Duodenal mucosa (tissue), 2 donors: Measurements from ENCODE around the gene MOCOS.

Experiments used
- H3K27ac ChIP-seq: one replicate; pipeline ENCODE4 v1.7.0; 2013; ENCODE audit warnings: low read depth, low read length
- H3K27me3 ChIP-seq, 2 donors: one replicate each; pipeline ENCODE4 v1.7.0; 2013; ENCODE audit warnings: low read length in 2 of 2, control low read depth in 1 of 2; ENCODE audit not compliant: insufficient read depth in 2 of 2, control insufficient read depth in 1 of 2
- H3K36me3 ChIP-seq, 2 donors: one replicate each; pipeline ENCODE4 v1.7.0; 2013; ENCODE audit warnings: low read length in 2 of 2, control low read depth in 1 of 2; ENCODE audit not compliant: insufficient read depth in 2 of 2, control insufficient read depth in 1 of 2
- H3K4me1 ChIP-seq, 2 donors: one replicate each; pipeline ENCODE4 v1.7.0; 2013; ENCODE audit warnings: low read length in 2 of 2, control low read depth in 1 of 2; ENCODE audit not compliant: insufficient read depth in 2 of 2, control insufficient read depth in 1 of 2
- H3K4me3 ChIP-seq, 2 donors: one replicate each; pipeline ENCODE4 v1.7.0; 2013; ENCODE audit warnings: low read length in 2 of 2, low read depth in 1 of 2
- H3K9ac ChIP-seq, 2 donors: one replicate each; pipeline ENCODE4 v1.7.0; 2013; ENCODE audit warnings: low read length in 2 of 2, low read depth in 1 of 2
- H3K9me3 ChIP-seq, 2 donors: one replicate each; pipeline ENCODE4 v1.7.0; 2013; ENCODE audit warnings: low read length in 2 of 2, control low read depth in 1 of 2; ENCODE audit not compliant: control insufficient read depth in 1 of 2

MOCOS gene

DNA sequence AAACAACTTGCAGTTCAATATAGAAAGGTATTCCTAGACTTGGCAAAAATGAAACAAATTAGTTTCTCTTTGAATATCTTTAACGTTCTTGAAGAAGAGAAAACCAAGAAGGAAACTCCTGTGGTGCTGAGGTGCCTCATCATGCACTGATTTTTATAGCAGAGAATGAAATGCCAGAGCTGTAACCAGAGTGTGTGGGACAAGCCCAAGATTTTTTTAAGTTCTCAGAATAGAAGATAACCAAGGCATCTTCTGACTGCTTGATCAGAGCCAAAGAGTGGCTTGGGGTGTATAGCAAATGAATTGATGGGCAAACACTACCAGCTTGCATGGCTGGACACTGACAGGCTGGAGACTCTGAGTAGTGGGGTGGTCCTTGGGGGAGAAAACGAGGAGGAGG lies 118.1 kb downstream of the MOCOS start:
- H3K27me3 ChIP-seq, result peaks cover 10 to 18% of the 10 kb centered on the region in 2 donors
- no peak overlapping the region for H3K9ac ChIP-seq
- no peak overlapping the region for H3K4me3 ChIP-seq
- no peaks in the 10 kb centered on the region for H3K36me3 ChIP-seq
- H3K27ac ChIP-seq, result no peak overlapping the region
- no peaks in the 10 kb centered on the region for H3K9me3 ChIP-seq
- H3K4me1 ChIP-seq, result peaks cover 0 to 4% of the 10 kb centered on the region in 2 donors

DNA sequence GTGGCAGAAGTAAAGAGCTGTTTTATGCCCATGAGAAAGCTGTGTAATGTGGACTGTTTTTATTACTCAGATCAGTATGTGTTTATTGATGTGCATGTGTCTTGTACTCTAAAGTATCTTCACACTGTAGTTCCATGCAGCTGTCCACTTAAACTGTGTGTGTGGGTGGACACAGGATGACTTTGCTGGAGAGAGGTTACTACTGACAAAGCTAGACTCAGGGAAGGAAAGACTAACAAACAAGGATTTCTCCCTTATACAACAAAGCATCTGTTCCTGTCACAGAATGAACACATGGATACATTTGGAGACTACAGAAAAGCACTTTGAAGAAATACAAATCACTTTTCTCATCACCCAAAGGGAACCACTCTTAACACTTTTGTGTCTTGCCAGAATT lies 120.2 kb downstream of the MOCOS start:
- Histone ChIP-seq H3K9me3 (no peaks in the 10 kb centered on the region), H3K36me3 (no peaks in the 10 kb centered on the region), H3K9ac (no peak overlapping the region), H3K4me3 (no peak overlapping the region), H3K27me3 (peaks cover 4 to 14% of the 10 kb centered on the region in 2 donors), H3K4me1 (peaks cover 0 to 4% of the 10 kb centered on the region in 2 donors), H3K27ac (no peak overlapping the region)

DNA sequence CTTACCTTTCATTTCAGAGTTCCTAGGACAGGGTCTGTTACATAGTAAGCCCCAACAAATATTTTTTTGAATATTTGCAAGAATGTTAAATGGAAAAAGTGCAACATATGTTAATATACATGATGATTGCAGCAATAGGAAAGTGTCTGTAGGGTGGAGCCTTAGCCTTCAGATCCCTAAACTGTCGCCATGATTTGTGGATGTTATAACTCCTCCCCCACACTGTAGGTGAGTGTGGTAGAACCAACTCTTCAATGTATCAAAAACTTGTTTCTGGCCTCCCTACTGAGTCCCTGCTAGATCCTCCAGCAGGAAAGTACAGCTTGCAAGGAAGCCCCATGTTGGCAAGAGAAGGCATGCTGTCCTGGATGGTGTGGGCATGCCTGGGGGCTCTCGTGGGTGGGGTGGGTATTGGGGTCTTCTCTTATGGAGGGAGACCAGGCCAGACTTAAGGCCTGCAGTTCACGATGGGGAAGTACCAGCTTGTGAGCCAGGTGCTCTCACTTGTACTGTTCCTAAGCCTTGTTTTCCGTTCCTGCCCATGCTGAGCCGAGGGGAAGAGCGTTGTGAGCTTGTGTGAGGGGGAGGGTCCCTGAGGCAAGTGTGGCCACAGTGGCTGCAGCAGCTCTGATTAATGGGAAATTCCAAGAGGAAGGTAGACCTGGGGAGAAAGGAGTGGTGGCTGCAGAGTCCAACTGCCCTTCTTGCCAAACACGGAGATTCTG lies 121.6 kb downstream of the MOCOS start:
- H3K36me3 ChIP-seq, result no peaks in the 10 kb centered on the region
- H3K9ac ChIP-seq, result no peak overlapping the region
- peaks cover 0 to 7% of the 10 kb centered on the region in 2 donors for H3K27me3 ChIP-seq
- no peak overlapping the region for H3K4me3 ChIP-seq
- peaks cover 0 to 4% of the 10 kb centered on the region in 2 donors for H3K4me1 ChIP-seq
- no peak overlapping the region for H3K27ac ChIP-seq
- H3K9me3 ChIP-seq, result no peaks in the 10 kb centered on the region

DNA sequence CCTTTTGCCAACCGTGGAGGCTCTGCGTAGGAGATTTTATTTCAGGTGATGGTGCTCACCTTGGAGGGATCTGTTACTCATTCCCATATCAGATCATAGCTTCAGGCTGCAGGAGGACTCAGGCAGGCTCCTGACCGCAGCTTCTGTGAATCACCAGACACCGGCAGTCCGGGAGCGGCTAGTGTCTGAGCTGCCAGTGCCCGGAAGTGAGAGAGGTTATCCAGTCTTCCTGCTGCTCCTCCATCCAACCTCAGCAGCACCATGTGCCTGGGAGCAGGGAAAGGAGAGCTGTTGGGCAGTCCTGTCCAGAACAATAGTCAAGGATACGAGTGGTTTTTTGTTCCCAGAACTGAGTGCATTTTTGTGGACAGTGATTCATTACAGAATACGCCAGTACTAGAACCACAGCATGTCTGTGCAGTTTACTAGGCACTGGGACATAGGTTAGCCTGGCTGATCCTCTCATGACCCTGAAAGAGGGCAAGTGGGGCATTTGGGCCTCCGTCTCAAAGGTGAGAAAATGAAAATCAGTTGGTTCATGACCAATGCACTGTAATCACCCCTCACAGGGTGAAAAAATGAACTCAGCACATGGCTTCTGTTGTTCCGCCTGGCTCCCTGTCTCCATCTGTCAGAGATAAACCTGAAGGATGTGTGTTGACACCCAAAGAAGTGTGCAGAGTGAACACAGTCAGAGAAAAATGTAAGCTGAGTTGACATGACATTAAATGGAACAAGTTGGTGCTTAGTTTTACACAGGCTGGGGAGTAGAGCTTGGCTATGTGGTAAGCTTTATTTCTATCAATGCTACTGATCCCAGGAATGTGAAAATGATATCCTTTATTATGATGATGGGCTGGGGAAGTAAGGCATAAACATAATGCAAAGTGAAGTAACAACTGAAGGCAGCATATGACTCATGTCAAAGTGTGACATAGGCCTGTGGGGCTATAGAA lies 122.4 kb downstream of the MOCOS start:
- Histone ChIP-seq H3K27ac (no peak overlapping the region), H3K27me3 (peaks cover 0 to 7% of the 10 kb centered on the region in 2 donors), H3K36me3 (no peaks in the 10 kb centered on the region), H3K4me3 (no peak overlapping the region), H3K9ac (no peak overlapping the region), H3K9me3 (no peaks in the 10 kb centered on the region), H3K4me1 (peaks cover 0 to 4% of the 10 kb centered on the region in 2 donors)

DNA sequence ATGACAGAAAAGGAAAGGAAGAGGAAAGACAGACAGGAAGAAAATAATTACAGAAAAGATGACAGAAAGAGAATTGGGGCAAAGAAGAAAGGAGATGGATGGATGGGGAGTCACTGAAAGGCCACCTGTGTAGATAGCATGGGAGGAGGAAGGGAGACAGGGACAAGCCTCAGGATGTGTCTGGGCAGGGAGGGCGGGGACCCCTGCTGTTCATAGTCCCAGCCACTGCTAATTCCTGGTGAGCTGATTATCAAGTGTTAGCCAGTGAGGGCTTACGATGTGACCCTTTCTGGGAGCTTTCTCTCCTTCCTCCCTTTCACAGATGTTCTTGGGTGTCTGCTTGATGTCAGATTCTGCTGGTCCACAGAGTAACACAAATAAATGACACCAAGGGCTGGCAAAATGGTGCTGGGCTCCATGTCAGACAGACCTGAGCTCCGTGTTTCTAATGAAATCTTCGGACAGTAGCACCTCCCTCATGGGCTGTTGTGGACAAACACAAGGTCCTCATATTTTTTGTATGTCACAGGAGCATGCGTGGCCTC lies 123.8 kb downstream of the MOCOS start:
- no peak overlapping the region for H3K27ac ChIP-seq
- H3K27me3 ChIP-seq, result peaks cover 0 to 6% of the 10 kb centered on the region in 2 donors
- H3K4me3 ChIP-seq, result no peak overlapping the region
- H3K9me3 ChIP-seq, result no peaks in the 10 kb centered on the region
- H3K9ac ChIP-seq, result no peak overlapping the region
- H3K36me3 ChIP-seq, result no peaks in the 10 kb centered on the region
- H3K4me1 ChIP-seq, result peaks cover 0 to 4% of the 10 kb centered on the region in 2 donors

DNA sequence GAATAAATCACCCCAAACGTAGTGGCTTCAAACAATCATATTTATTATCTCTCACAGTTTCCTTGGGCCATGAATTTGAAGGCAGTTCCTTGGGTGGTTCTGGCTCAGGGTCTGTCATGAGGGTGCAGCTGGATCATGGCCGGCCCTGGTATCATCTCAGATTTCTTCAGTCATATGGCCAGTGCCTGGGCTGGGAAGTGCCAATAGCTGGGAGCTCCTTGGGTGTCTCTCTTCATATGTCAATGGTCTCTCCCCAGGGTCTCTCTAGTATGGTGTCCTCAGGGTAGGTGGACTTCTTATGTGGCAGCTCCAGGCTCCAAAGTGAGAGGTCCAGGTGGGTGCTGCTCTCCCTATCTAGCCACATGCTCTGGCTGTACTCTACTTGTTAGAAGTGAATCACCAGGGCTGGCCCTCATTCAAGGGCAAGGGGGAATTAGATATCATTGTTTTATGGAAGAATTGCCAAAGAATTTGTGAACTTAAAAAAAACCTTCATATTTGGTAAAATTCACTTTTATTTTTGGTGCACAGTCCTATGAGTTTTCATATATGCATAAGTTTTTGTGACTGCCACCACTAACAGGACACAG lies 125.6 kb downstream of the MOCOS start:
- Histone ChIP-seq H3K27me3 (peaks cover 0 to 5% of the 10 kb centered on the region in 2 donors), H3K4me1 (peaks cover 0 to 4% of the 10 kb centered on the region in 2 donors), H3K27ac (no peak overlapping the region), H3K4me3 (no peak overlapping the region), H3K9ac (no peak overlapping the region), H3K36me3 (no peaks in the 10 kb centered on the region), H3K9me3 (no peaks in the 10 kb centered on the region)

DNA sequence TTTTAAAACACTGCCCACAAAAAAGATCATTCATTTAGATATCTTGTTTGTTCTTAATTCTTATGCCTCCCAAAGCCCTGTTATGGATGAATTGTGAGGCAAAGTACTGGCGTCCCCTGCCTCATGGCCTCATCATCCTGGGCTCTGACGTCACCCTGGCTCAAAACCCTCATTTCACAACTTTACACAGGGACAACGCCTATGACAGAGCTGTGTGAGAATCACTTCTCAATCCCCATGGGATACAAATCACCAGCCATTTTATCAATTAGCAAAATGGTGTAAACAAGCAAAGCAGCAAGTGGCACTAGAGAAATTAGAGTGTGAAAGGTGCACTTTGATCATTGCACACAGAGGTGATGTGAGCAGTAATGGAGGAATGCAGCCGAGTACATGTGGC lies 126.8 kb downstream of the MOCOS start:
- H3K27ac ChIP-seq, result no peak overlapping the region
- H3K36me3 ChIP-seq, result no peaks in the 10 kb centered on the region
- H3K4me3 ChIP-seq, result no peak overlapping the region
- no peak overlapping the region for H3K9ac ChIP-seq
- peaks cover 0 to 5% of the 10 kb centered on the region in 2 donors for H3K27me3 ChIP-seq
- peaks cover 0 to 4% of the 10 kb centered on the region in 2 donors for H3K4me1 ChIP-seq
- no peaks in the 10 kb centered on the region for H3K9me3 ChIP-seq

DNA sequence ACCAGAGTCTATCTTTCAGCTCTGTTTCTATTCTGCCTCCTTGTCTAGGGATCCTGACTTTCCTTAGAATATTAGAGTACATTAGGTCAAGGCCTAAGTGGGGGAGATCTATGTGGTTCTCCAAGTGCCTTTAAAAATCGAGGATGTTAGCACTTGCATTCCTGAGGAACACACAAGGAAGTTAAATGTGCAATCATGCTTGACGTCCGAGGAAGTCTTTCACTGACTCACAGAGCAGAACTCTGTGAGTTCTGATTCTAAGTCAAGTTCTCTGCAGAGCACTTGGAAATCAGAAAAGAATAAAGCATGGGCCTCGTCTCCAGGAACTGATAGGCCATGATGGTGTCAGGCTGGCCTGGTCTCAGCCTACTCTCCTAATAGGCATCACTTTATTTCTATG lies 127.5 kb downstream of the MOCOS start:
- Histone ChIP-seq H3K36me3 (no peaks in the 10 kb centered on the region), H3K9me3 (no peaks in the 10 kb centered on the region), H3K4me1 (peaks cover 0 to 1% of the 10 kb centered on the region in 2 donors), H3K4me3 (no peak overlapping the region), H3K27ac (no peak overlapping the region), H3K27me3 (peaks cover 0 to 4% of the 10 kb centered on the region in 2 donors), H3K9ac (no peak overlapping the region)

DNA sequence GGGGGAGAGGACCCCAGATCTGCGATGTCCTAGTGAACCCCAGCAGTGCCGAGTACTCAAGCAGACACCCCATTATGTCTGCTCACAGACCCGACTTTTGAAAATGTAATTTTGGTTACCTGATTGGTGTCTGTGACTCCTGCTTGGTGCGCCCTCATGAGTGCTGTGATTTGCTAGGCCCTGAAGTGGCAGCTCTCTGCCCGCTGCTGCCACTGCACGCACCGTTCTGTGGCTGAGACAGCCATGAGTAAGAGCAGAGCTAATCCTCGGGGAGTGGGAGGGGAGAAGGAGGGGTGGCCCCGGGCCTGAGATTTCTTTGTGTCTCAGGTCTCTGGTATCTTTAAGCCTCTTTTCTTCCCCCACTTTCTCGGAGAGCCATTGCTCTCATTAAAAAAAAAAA lies 128.4 kb downstream of the MOCOS start:
- H3K9ac ChIP-seq, result no peak overlapping the region
- no peaks in the 10 kb centered on the region for H3K27me3 ChIP-seq
- H3K9me3 ChIP-seq, result no peaks in the 10 kb centered on the region
- no peaks in the 10 kb centered on the region for H3K4me1 ChIP-seq
- H3K36me3 ChIP-seq, result no peaks in the 10 kb centered on the region
- H3K27ac ChIP-seq, result no peak overlapping the region
- no peak overlapping the region for H3K4me3 ChIP-seq
